Activated CD4-positive, CD25-positive, alpha-beta regulatory T cell treated with anti-CD3 and anti-CD28 coated beads, Interleukin-2, amount 50 U/mL, for 24 hours (primary cell): ENCODE data around the gene SYTL3.
"Not testable (repeated sequence)": the region's sequence is repeated elsewhere in the genome, so short reads cannot be mapped to it uniquely, and the experiment has no call there.

Source experiments
- ATAC-seq, 2 donors: fragments of 150-1000 bp; cut with Tn5 transposase; one replicate each; pipeline ENCODE4 v1.10.0; 2021; ENCODE audit warnings: mild to moderate bottlenecking in 1 of 2, moderate library complexity in 1 of 2

The SYTL3 gene

DNA sequence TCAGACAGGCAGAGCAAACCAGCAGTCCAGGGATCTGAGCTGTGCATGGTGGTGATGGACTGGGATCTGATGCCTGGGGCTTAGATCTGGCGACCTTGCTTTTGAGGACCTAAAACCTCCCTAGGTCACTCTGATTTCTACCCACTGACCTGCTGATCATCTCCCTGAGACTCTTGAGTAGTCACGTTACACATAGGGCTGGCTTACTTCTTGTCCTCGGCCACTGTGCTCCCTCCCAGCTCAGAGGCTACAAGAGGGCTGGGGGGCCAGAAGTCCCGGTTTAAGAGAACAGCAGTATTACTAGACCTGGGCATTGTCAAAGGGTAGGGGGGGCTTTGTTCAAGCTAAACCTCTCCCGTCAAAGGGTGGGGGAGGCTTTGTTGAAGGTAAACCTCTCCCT, 10.8 kb upstream of the SYTL3 start:
- ATAC-seq, result no peak

DNA sequence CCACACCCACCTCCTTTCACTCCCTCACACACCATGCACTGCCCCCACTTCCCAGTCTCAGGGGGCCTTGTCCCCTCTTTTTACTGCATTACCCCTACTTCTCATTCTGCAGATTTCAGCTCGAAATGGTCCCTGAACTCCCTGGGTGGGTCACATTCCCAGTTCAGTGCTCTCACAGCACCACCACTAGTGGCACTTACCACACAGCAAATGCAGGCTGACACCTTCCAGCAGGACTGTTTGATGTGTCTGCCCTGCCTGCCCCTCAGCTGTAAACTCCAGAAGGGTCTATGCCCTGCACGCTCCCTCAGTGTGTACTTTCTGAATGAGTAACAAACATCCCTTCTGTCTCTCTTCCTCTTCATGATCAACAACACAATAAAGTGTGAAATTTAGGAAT, 9.3 kb upstream of the SYTL3 start:
- ATAC-seq, result no peak

DNA sequence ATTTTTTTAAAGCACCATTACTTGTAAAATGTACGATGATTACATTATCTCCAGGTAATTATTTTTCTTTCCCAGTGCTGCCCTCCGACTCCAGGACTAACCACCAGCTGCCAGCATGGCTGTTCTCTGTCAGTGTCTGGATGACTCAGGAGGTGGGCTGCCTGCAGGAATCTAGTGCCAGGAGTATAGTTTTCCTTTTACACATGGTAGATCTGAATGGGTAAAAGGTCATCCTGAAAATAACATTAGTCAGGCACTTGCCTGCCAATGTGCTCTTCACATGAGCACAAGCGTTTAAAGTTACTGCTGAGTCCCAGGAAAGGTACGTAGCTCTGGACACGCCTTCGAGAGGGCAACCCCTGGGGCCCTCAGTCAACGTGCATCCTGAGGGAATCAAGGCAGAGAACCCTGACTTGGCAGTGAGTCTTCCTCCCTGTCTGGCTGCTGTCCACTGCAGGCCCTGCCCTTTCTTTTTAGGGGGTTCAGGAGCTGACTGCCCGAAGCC, 7.7 kb upstream of the SYTL3 start:
- no peak for ATAC-seq

DNA sequence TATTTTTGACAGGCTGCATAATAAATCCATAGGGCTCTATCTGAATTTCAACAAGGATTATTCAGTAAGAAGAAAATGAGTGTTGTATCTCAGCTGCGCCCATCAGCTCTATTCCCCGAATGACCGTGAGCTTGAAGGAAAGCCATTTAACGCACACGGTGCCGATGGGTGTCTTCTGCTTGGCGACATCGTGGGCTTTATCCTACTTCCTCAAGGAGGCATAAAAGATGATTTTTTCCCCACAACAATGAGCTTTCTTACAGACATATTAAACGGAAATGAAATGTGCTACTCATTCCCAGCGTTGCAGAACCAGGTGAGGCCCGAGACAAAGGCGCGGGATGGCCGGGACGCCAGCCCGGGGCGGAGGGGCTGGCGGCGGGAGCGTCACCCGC, 6.0 kb upstream of the SYTL3 start:
- no peak for ATAC-seq

DNA sequence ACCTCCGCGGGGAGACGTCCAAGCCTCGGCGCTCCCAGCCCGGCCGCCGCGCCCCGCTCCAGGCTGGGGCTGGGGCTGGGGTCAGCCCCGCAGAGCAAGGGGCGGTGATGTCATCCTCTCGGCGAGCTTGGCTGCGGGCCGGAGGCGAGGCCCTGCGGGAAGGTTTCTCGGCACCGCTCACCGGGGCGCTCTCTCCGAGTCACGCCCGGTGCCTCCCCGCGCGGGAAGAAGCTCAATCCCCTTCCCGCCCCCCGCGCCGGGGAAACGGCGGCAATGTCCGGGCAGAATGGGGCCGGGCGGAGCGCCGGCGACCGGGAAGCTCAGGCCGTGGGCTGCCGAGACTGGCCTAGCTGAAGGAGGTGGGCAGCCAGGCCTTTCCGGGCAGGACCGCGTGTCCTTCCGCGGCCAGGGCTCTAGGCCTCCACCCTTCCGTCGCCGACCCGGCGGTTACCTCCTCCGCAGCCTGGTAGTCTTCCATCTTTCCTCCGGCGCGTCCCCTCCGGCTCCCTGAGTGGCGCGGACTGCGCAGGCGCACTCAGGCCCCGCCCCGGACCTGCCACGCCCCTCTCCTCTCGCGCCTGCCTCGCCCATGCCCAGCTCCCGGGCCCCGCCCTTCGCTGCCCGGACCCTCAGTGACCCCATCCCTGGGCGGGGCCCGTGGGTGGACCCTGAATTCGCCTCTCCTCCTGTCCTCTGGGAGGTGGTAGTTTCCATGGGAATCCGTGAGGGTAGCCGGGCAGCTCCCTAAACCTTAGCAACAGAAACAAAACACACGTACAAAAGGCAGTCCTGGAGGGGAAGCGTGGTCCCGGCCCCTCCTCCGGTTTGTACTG, 5.4 kb upstream of the SYTL3 start, which contains the start of gene DYNLT1:
TSS of gene DYNLT1 (minus strand) at position 513 of the 833 bp plus-strand sequence. CDS start at position 478, 35 bp downstream.
- peak; percentile 27 to 49 for ATAC-seq

DNA sequence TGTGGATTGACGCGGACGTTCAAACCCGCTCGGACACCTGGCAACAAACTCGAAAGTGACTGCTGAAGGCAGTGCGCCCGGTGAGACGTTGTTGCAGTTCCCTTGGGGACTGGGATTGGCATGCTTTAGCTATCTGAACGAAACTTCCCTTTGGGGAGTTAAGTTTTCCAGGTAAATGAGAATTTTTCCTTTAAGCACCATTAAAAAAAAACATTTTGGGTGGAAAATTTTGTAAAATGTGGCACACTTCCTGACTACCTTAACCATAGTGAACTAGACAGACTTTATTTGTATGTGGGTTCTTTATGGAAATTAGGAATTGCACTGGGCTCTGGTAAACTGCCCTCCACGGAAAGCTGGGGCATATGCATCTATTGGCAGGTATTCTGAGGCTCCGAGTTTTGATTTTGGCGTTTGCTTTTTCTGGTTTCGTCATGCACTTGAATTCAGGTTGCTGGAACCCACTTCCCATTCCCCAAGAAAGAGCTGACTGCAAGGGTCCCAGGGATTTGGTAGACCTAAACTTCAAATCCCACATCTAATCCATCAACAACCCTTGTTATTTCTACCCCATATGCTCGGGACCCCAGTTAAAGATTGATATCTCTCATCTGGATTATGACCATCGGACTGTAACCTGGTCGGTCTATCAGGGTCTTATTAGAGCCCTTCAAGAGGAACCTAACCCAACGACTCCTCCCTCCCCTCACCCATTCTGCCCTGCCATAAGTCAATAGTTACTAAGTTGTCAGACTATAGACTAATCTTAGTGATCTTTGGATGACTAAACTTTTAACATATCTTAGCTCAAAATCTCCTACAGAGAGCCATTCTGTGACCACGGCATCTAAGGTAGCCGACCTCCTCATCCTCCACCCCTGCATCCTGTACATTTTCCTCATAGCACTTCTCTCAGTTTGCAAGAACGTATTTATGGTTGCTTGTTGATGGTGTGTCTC, 4.5 kb upstream of the SYTL3 start:
- ATAC-seq, result peak in 1 of 2 donors; percentile 4

DNA sequence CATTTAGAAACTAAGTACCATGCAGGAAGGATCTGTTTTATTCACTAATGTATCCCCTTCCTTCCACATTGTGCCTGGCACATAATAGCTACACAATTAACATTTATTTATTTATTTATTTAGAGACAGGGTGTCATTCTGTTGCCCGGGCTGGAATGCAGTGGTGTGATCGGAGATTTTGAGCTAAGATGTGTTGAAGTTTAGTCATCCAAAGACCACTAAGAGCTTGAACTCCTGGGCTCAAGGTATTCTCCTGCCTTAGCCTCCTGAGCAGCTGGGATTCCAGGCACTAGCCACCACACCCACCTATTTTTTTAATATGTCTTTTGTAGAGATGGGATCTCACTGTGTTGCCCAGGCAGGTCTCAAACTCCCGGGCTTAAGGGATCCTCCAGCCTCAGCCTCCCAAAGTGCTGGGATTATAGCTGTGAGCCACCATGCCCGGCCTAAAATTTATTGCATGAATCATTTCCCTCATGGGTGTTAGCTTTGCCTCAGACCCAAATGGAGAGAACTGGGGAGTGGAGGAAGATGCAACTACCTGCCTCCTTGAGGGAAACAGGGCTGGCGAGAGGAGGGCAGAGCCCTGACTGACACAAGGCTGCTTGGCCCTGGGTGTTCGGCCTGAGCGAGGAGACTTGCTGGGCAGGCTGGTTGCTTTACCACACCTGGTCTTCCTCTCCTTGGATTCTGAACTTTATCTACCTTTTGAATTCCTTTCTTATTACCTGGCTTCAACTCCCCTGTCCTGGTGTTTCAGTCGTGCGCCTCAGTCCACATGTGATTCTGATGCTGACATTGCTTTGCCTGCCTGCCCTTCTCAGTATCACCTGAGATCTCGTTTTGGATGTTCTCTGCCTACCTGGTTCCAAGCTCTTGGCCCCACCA, 3.6 kb upstream of the SYTL3 start:
- ATAC-seq, result no peak

DNA sequence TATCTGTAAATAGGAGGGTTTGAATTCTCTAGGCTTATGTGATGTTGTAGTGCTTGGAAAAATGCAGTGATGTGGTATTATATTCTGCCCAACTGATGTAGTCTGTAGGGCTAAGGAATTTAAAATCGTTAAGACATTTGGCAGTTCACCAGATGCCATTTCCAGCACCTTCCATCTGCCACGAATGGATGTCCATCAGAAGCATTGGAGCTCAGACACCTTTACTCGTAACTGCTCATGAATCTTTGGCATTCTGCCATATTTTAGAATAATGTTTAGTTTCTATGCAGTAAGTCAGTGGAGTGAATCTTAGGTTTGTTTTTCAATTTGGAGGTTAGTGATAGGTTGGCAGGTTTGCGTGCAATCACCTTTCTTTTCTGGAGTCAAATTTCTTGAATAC, 2.4 kb upstream of the SYTL3 start:
- no peak for ATAC-seq

DNA sequence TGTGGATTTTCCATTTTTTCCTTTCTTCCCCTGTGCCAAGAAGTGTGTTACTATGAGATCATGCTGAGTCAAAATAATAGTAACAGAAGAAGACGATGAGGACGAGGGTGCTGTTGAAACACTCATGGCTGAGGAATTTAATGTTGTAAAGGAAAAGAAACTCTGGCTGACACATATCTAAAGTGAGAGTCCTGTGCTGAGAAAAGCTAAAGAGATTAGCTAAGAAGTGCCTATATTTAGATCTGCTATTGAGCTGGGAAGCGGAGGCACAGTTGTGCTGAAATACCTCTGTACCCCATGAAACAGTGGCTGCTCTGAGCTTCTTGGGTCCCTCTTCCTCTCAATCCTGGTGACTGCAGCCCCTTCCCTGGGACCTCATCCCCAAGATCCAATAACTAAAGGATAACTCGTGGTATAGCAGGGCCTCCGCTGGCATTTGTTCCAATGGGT, 1.1 kb upstream of the SYTL3 start:
- ATAC-seq, result peak; percentile 17 to 19

DNA sequence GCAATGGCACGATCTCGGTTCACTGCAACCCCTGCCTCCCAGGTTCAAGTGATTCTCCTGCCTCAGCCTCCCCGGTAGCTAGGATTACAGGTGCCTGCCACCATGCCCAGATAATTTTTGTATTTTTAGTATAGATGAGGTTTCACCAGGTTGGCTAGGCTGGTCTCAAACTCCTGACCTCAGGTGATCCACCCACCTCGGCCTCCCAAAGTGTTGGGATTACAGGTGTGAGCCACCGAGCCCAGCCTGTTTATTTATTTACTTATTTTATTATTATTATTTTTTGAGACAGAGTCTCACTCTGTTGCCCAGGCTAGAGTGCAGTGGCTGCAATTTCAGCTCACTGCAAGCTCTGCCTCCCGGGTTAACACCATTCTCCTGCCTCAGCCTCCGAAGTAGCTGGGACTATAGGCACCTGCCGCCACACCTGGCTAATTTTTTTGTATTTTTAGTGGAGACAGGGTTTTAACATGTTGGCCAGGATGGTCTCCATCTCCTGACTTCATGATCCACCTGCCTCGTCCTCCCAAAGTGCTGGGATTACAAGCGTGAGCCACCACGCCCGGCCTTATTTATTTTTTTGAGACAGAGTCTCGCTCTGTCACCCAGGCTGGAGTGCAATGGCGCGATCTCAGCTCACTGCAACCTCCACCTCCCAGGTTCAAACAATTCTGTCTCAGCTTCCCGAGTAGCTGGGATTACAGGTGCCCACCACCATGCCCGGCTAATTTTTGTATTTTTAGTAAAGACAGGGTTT, 2.3 kb downstream of the SYTL3 start:
- ATAC-seq, result not testable (repeated sequence)

DNA sequence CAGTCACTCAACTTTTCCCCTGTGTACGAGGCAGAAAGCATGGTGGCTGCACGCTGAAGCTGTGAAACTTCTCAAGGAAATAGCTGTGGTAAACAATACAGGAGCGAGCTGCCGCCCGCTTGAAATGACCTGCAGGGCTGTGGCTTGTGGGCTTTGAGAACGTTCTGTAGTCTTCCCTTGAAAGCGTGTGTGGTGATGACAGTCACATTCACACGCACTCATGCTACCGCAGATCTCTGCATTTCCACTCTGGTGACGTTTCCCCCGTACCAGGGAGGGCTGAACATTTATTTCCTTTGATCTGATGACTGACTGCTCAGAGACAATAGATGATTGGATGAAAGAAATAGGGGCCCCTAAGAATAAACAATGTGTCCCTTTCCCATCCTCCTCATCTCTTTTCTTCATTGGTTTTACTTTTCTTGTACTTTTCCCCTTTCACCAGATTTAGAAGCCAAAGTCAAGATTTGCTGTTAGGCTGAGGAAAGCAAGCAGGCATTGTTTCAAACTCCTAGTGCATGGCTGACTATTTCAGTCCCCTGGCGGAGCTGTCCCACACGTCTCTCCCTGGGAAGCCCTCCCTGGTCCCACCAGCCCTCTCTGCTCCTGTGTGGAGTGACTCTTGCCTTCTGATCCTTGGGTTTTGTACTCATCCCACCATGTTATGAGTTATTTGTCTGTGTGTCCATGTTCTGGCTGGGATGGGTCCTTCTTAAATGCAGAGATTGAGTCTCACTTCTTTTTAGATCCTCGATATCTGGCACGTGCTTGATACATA, 3.9 kb downstream of the SYTL3 start:
- ATAC-seq, result peak; percentile 67 to 70

DNA sequence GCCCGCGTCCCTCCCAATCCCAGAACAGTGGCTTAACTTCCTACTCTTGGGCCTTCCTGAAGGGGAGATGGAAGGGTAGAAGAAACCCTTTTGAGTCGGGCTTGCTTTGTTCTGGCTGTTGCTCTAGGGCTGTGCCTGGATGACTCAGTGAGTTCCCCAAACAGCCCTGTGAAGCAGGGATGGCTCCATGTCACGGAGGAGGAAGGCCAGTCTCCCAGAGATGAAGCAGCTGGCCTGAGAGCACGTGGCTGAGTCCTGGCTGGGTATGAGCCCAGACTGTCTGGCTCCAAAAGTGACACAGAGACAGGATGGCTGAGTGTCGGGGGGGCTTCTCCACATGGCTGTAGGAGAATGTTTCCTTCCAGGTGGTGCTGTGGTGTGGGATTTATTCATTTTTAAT, 4.6 kb downstream of the SYTL3 start:
- ATAC-seq, result no peak

DNA sequence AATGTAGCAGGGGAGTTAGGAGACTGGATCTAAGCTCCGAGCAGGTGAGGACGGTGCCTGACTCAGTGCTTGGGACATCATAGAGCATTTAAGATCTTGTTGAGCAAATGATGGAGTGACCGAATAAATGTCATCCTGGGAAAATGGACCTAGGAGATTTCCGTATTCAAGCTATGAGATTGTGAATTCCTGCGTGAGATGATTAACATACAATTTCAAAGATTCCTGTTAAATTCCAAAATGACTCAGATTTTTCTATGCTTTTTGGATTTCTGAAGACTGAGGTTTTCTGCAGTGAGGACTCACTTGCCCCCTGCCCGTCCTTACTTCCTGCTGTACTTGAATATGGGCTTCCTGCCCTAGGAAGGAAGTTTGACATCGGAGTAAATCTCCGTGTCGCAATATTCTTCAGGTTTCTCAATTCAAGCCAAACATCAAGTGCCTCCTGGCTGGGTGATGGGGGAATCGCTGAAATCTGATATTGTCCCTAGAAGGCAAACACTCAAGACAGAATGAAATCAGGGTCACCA, 5.2 kb downstream of the SYTL3 start:
- no peak for ATAC-seq

DNA sequence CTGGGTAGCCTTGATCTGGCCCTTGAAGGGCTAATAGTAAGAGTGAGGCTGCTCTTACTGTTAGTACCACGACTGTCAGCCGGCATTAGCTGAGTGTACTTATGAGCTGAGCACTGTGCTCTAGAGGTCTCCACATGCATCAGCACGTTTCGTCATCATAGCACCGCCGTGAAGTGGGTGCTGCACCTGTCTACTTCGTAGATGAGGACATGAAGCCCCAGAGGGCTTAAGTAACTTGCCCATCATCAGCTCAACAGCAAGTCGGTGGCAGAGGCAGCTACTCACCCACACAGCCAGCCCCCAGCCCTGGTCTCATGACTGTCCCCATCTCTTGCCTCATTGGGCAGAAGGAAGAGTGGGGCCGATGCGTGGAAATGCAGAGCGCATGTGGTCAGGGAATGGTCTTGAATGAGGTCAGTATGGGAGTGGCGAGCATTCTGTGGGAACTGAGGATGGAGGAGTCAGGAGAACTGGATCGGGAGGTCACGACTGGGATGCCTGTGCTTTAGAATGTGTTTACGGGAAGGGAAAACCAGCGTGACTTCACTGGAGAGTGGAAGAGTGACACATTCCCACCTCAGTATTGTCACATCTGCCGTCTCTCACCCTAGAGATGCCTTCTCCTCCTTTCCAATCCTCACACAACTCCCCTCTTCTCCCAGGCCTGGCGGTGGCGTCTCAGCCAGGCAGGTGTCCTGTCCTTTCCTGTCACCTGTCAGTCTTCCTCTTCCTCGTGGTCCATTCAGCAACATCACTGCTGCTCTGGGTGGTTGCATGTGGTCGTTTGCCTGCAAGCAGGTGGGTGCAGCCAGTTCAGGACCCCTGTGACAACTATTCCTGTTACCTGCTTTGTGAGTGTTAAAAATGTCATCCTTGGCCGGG, 6.0 kb downstream of the SYTL3 start:
- no peak for ATAC-seq

DNA sequence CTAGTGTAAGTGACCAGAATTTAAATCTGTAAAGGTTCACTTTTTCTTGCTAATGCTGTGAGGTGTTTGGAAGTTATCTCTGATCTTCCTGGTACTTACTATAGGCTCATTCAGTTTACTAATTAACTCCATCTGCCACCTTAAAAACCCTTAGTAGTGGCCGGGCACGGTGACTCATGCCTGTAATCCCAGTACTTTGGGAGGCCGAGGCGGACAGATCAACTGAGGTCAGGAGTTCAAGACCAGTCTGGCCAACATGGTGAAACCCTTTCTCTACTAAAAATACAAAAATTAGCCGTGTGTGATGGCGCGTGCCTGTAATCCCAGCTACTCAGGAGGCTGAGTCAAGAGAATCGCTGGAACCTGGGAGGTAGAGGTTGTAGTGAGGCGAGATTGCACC, 7.1 kb downstream of the SYTL3 start:
- not testable (repeated sequence) for ATAC-seq

DNA sequence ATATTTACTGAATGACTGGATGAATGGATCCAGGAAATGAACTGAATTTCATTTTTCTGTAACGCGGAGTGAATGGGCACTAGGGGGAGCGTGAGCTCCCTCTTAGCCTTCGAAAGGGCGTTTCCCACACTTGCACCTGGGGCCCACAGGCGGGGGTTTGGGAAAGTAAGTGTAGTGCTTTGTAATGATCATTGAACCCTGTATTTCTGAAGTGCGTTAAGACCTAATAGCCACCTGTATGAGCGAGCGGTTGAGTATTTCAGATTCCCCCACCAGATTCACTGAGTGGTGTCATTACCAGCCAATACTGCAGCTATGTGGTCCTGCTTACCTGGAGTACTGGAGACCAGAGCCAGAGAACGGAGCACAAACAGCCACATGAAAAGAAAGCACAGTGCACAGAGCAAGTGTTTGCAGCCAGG, 10.5 kb downstream of the SYTL3 start:
- peak; percentile 56 to 64 for ATAC-seq

DNA sequence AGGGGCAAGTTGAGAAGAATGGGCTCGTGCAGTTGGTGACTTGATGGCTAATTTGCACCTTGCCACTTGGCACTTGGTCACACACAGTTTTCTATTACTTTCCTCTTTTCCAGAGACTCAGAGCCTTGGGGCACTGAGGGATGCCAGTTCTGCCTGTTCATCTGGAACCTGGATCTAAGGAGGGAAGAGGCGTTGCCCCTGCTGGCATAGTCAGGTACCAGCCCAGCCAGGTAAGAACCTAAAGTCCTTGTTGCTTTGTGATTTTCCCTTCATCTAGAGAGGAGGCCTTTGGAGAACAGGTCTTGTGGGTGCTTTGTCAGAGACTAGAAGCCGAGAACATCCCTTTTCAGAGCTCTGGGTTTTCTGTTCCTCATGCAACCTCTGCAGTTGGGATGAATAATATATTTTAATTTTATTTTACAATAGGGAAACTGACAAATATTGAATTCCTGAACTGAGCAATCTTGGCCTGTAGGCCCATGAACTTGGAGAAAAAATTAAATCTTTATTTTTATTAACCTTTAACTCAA, 11.4 kb downstream of the SYTL3 start:
- ATAC-seq, result no peak

DNA sequence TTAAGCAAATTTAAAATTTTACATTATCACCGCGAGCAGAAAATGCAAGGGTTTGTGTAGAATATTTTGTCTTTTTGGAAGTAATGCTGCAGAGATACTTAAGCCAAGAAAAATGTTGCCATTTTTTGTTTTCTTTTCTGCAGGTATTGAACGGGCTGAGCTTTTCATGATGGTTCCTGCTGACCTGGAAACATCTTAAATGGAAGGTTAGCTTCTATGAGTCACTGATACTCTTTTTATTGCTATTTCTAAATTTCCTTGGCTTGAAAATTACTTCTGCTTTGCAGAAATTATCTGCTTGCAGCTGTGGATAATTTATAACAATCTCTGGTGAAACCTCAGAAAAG, 12.7 kb downstream of the SYTL3 start:
- no peak for ATAC-seq
